Osteocyte (in vitro differentiated cells): ENCODE results near the gene NSF. TPM values are rescaled to one million over a fixed set of nuclear protein-coding genes. Genes with fewer than 3 reads are reported as not detected.
"Not testable (repeated sequence)": the region's sequence is repeated elsewhere in the genome, so short reads cannot be mapped to it uniquely, and the experiment has no call there.

Experiments
- DNase-seq: peaks from one replicate; pipeline ENCODE4 v3.0.0; 2021; ENCODE audit warnings: mixed read lengths; ENCODE audit not compliant: unreplicated experiment; ENCODE audit errors: extremely low spot score
- H3K27ac Mint-ChIP-seq: one replicate; pipeline ENCODE4 v1.8.0; 2021; ENCODE audit warnings: mild to moderate bottlenecking, mixed read lengths; ENCODE audit not compliant: unreplicated experiment
- H3K27me3 Mint-ChIP-seq: one replicate; pipeline ENCODE4 v1.8.0; 2021; ENCODE audit warnings: mixed read lengths; ENCODE audit not compliant: unreplicated experiment
- H3K36me3 Mint-ChIP-seq: one replicate; pipeline ENCODE4 v1.8.0; 2021; ENCODE audit warnings: mixed read lengths; ENCODE audit not compliant: unreplicated experiment
- H3K4me1 Mint-ChIP-seq: one replicate; pipeline ENCODE4 v1.8.0; 2021; ENCODE audit warnings: mixed read lengths; ENCODE audit not compliant: unreplicated experiment
- H3K4me3 Mint-ChIP-seq: one replicate; pipeline ENCODE4 v1.8.0; 2021; ENCODE audit warnings: mild to moderate bottlenecking, moderate library complexity, mixed read lengths; ENCODE audit not compliant: unreplicated experiment
- H3K9me3 Mint-ChIP-seq: one replicate; pipeline ENCODE4 v1.8.0; 2021; ENCODE audit warnings: mixed read lengths; ENCODE audit not compliant: unreplicated experiment
- CTCF ChIP-seq: fragments of 200-600 bp; sonication (generic); IDR thresholded peaks from 2 replicates; pipeline ENCODE4 v1.5.0; 2021; ENCODE audit warnings: antibody characterized with exemption, mild to moderate bottlenecking, moderate library complexity
- total RNA-seq: library from RNA; stranded (reverse); gene quantifications from 2 replicates; pipeline ENCODE4 v1.2.1, GENCODE V29; 2021

The NSF gene
- total RNA-seq, 1 donor from 2014 or later, result 48.0 TPM

DNA sequence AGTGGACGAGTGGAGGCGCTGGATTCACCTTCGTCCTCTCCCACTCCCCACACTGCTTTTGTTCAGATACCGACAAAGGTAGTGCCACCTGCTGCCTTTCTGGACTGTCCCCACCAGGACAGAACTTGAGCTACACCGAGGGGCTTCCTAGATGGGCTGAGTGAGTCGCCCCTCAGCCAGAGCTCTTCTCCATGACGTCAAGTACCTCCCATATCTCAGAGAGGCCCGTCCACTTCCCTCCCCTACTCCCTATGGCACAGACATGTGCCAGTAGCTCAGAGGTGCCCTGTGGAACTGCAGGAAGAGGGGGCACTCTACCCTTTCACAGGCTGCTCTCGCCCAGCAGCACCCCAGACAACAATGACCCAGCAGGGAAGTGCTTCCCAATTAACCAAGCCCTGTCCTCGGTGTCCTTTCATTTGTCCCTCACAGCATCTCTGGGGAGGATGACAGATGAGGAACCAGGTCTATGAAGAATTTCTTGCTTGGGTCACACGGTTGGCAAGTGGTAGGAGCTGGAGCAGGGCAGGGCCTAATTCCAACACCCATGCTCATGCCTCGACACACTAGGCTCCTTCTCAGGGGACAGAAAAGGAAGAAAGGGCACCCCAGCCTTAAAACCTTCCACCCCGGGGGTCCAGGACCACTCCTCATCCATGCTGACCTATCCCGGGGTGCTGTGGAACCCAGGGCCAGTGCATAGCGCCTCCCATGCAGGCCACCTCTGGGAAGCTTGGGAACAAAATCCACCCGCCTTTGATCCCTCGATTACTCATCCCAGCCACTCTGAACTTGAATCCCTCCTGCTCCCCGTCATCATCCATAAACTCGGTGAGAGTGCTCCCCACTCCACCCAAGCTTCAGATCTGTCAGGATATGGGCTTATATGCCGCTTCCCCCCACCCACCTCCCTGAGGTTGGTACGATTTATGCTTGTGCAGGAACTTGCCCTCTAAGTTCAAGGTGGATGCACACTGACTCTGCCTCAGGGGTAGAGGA lies 176.3 kb downstream of the NSF start:
- Mint-ChIP-seq H3K4me1 (peaks cover 26% of the 10 kb centered on the region), H3K36me3 (no peaks in the 10 kb centered on the region), H3K4me3 (no peak overlapping the region), H3K9me3 (no peaks in the 10 kb centered on the region), H3K27ac (no peak overlapping the region), H3K27me3 (no peaks in the 10 kb centered on the region)
- no peak for TF ChIP-seq CTCF
- DNase-seq, result peak; percentile 64

DNA sequence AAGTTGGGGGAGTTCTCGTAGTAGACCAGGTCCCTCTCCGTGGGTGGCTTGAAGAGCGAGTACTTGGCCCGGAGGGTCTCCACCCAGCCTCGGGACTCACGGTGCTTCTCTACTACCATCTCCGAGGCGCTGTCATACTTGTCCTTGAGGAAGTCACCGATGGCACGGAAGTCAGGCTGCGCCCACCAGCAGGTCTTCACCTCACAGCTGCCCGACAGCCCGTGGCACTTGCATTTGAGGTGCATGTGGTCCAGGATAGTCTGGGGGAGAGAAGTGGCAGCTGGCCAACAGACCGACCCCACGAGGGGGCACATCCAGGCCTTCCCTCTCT lies 178.0 kb downstream of the NSF start:
- Mint-ChIP-seq H3K36me3 (no peaks in the 10 kb centered on the region), H3K9me3 (no peaks in the 10 kb centered on the region), H3K27ac (no peak overlapping the region), H3K27me3 (no peaks in the 10 kb centered on the region), H3K4me1 (peaks cover 27% of the 10 kb centered on the region), H3K4me3 (no peak overlapping the region)
- no peak for TF ChIP-seq CTCF
- DNase-seq, result peak; percentile 80

DNA sequence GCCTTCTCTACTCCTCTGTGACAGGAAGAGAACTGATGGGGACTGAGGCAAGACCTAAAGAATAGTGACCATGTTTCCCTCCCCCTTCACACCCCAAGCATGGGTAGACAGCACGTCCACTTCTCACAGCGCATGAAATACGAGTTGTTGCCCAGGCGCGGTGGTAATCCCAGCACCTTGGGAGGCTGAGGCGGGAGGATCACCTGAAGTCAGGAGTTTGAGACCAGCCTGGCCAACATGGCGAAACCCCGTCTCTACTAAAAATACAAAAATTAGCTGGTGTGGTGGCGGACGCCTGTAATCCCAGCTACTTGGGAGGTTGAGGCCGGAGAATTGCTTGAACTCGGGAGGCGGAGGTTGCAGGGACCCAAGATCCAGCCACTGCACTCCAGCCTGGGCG lies 178.4 kb downstream of the NSF start:
- not testable (repeated sequence) for H3K27ac Mint-ChIP-seq, H3K4me3 Mint-ChIP-seq, H3K9me3 Mint-ChIP-seq, H3K36me3 Mint-ChIP-seq, H3K27me3 Mint-ChIP-seq
- peaks cover 25% of the 10 kb centered on the region for H3K4me1 Mint-ChIP-seq
- DNase-seq, result peak; percentile 56

GRCh38 chr17:46769531-46770438 lies 179.3 kb downstream of the NSF start:
- DNase-seq, result no peak
- Mint-ChIP-seq H3K4me1 (peaks cover 16% of the 10 kb centered on the region), H3K27me3 (no peaks in the 10 kb centered on the region), H3K9me3 (no peaks in the 10 kb centered on the region), H3K36me3 (no peaks in the 10 kb centered on the region), H3K4me3 (no peak overlapping the region), H3K27ac (no peak overlapping the region)
- no peak for TF ChIP-seq CTCF

DNA sequence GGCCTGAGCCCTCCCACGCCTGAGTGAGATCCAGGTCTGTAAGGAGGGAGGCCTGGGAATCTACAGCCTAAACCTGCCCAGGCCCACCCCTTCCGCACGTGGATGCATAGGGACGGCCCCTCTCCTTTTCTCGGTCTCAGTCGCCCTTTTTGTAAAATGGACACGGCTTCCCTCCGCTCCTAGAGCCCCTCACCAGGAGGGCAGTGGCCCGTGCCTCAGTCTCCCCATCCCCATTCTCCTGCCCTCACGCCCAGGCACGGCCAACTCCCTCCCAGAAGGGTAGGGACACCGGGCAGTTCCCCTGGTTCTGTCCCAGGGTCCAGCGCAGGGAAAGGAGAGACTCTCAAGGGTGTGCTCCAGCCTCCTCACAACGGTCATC lies 180.0 kb downstream of the NSF start:
- Mint-ChIP-seq H3K4me3 (peak overlapping the region; percentile 62), H3K27ac (no peak overlapping the region), H3K36me3 (no peaks in the 10 kb centered on the region), H3K27me3 (no peaks in the 10 kb centered on the region), H3K9me3 (no peaks in the 10 kb centered on the region), H3K4me1 (peaks cover 10% of the 10 kb centered on the region)
- no peak for DNase-seq
- TF ChIP-seq CTCF, result no peak
